Chondrocyte (in vitro differentiated cells): Measurements from ENCODE around the gene HMX2. TPM values are rescaled to one million over a fixed set of nuclear protein-coding genes. Genes with fewer than 3 reads are reported as not detected.

ENCODE experiments used
- DNase-seq: peaks from one replicate; pipeline ENCODE4 v3.0.0; 2021; ENCODE audit warnings: mixed read lengths, low spot score
- H3K27ac Mint-ChIP-seq: one replicate; pipeline ENCODE4 v1.8.0; 2021; ENCODE audit warnings: mild to moderate bottlenecking, moderate library complexity, mixed read lengths; ENCODE audit not compliant: unreplicated experiment
- H3K27me3 Mint-ChIP-seq: 2 replicates; pipeline ENCODE4 v1.8.0; 2021; ENCODE audit warnings: low read depth, mixed read lengths
- H3K36me3 Mint-ChIP-seq: 2 replicates; pipeline ENCODE4 v1.8.0; 2021; ENCODE audit warnings: low read depth, mixed read lengths
- H3K4me1 Mint-ChIP-seq: 2 replicates; pipeline ENCODE4 v1.8.0; 2021; ENCODE audit warnings: low read depth, mild to moderate bottlenecking, mixed read lengths
- H3K4me3 Mint-ChIP-seq: one replicate; pipeline ENCODE4 v1.8.0; 2021; ENCODE audit warnings: mild to moderate bottlenecking, moderate library complexity, mixed read lengths; ENCODE audit not compliant: unreplicated experiment
- H3K9me3 Mint-ChIP-seq: 2 replicates; pipeline ENCODE4 v1.8.0; 2021; ENCODE audit warnings: low read depth, mixed read lengths
- total RNA-seq: library from RNA; stranded (reverse); gene quantifications from 3 replicates; pipeline ENCODE4 v1.2.1, GENCODE V29; 2021
- TF ChIP-seq, protein P1 (sequence below): fragments of 200-600 bp; sonication (generic); IDR thresholded peaks from 2 replicates; pipeline ENCODE4 v1.5.0; 2021; ENCODE audit warnings: antibody characterized with exemption, mild to moderate bottlenecking, moderate library complexity

Gene HMX2
- total RNA-seq, 1 donor from 2014 or later, result not detected

DNA sequence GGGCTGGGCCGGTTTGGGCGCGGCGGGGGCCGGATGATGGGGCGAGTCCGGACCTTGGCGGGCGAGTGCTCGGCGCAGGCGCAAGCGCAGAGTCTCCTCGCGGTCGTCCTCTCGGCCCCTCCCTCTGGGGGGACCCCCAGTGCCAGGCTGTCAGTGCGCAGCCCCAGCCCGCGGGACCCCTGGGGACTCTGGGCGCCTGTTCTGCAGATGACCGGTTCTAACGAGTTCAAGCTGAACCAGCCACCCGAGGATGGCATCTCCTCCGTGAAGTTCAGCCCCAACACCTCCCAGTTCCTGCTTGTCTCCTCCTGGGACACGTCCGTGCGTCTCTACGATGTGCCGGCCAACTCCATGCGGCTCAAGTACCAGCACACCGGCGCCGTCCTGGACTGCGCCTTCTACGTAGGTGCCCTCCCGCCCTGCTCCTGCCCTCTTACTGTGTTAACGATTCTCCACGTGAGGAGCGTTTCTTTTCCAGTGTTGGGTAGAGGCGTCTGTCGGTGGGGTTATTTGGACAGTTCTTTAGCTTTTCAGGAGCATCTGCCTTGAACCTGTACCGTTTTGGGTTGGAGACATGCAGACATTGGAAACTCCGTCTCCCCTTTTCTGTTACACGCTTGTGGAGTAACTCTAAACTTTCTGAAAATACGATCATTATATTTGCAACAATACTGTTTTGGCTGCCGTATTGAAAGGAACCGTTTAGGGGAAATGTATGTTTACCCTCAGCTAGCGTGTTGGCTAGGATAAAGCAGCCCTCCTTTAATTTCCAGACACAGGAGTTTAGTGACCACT, 7.0 kb downstream of the HMX2 start:
- DNase-seq, result peak; percentile 90
- Mint-ChIP-seq H3K4me1 (peaks cover 48% of the 10 kb centered on the region), H3K36me3 (peaks cover 17% of the 10 kb centered on the region), H3K27ac (peak overlapping the region; percentile 99), H3K4me3 (peak overlapping the region; percentile 99), H3K27me3 (peaks cover 27% of the 10 kb centered on the region), H3K9me3 (no peaks in the 10 kb centered on the region)
- TF ChIP-seq, protein P1, sequence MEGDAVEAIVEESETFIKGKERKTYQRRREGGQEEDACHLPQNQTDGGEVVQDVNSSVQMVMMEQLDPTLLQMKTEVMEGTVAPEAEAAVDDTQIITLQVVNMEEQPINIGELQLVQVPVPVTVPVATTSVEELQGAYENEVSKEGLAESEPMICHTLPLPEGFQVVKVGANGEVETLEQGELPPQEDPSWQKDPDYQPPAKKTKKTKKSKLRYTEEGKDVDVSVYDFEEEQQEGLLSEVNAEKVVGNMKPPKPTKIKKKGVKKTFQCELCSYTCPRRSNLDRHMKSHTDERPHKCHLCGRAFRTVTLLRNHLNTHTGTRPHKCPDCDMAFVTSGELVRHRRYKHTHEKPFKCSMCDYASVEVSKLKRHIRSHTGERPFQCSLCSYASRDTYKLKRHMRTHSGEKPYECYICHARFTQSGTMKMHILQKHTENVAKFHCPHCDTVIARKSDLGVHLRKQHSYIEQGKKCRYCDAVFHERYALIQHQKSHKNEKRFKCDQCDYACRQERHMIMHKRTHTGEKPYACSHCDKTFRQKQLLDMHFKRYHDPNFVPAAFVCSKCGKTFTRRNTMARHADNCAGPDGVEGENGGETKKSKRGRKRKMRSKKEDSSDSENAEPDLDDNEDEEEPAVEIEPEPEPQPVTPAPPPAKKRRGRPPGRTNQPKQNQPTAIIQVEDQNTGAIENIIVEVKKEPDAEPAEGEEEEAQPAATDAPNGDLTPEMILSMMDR, result no peak

DNA sequence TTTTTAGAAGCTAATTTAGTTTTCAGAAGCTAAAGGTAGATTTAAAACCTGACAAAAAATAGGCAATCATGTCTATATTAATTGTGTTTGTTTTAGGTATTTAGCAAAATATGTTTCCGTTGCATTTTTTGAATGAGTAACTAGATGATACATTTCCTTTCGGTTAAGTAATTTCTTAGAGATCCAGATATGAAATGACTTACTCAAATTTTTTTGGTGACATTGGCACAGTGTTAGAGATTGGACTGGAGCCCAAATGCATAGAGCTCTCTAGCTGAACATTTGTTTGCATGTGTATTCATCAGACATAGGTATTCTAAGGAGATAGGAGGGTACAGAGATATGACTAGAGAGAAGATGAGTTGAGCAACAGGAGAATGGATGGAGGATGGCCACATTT, 8.1 kb downstream of the HMX2 start:
- TF ChIP-seq, protein P1, result no peak
- Mint-ChIP-seq H3K9me3 (no peaks in the 10 kb centered on the region), H3K36me3 (peaks cover 22% of the 10 kb centered on the region), H3K27ac (no peak overlapping the region), H3K4me3 (no peak overlapping the region), H3K4me1 (peaks cover 40% of the 10 kb centered on the region), H3K27me3 (peaks cover 16% of the 10 kb centered on the region)
- no peak for DNase-seq

DNA sequence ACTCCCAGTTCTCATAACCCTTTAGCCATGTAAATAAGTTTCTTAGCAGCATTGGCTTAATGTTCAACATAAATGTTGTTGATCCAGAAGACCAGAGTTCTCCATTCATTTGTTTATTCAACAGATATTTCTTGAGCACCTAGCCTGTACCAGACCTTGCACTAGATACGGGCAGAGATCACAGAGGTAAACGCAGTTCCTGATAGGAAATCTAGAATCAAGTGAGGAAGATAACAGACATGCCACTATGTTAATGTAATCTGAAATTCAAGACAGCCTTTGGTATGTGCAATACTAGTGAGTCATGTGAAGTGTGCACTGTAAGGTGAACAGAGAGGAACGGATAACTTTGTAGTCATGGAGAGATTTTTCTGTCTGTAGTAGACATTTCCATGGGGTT, 9.3 kb downstream of the HMX2 start:
- H3K36me3 Mint-ChIP-seq, result peaks cover 27% of the 10 kb centered on the region
- H3K4me1 Mint-ChIP-seq, result peaks cover 40% of the 10 kb centered on the region
- H3K27me3 Mint-ChIP-seq, result peaks cover 6% of the 10 kb centered on the region
- H3K4me3 Mint-ChIP-seq, result no peak overlapping the region
- TF ChIP-seq, protein P1, result no peak
- no peak overlapping the region for H3K27ac Mint-ChIP-seq
- no peaks in the 10 kb centered on the region for H3K9me3 Mint-ChIP-seq
- no peak for DNase-seq

DNA sequence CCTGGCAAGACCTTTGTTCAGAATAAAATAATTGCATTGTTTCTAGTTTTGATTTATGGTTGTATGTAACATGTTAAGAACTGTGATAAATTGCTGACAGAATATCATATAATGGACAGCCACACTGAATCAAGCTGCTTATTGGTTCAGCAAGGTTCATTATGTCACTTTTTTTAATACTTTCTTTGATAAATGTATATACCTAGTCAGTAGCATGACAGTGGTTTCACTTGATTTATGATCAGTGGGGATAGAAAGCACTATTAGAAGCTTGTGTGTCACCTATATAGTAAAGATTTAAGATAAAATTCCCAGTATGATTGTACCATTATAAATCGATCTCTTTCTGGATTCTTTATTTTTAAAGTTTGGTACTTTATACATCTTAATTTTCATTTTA, 10.7 kb downstream of the HMX2 start:
- DNase-seq, result no peak
- no peaks in the 10 kb centered on the region for H3K27me3 Mint-ChIP-seq
- H3K4me1 Mint-ChIP-seq, result peaks cover 39% of the 10 kb centered on the region
- peaks cover 32% of the 10 kb centered on the region for H3K36me3 Mint-ChIP-seq
- TF ChIP-seq, protein P1, result no peak
- H3K4me3 Mint-ChIP-seq, result no peak overlapping the region
- no peaks in the 10 kb centered on the region for H3K9me3 Mint-ChIP-seq
- no peak overlapping the region for H3K27ac Mint-ChIP-seq

DNA sequence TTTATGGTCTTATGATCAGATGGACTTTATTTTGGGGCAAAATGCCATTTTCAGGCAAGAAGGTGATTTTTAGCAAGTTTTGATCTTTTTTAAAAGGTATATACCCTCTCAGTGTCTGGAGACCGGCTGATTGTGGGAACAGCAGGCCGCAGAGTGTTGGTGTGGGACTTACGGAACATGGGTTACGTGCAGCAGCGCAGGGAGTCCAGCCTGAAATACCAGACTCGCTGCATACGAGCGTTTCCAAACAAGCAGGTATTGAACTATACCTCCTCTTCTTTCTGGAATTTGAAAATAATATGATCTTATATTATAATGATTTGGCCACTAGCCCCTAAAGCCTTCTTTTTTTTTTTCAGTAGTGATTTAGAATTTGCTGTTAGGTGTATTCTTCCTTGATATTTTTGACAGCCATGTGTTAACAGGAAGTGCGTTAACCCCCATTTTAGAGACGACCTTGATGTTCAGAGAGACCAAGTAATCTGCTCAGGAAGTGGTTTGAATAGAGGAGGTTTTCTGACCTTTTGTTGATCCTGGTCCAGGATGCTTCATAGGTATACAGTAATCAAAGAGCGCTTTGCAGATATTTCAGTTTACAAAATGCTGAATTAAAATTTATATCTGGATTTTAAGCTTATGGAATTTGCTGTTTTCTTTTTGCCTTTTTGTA, 12.5 kb downstream of the HMX2 start:
- DNase-seq, result no peak
- H3K4me3 Mint-ChIP-seq, result no peak overlapping the region
- peaks cover 33% of the 10 kb centered on the region for H3K4me1 Mint-ChIP-seq
- peaks cover 34% of the 10 kb centered on the region for H3K36me3 Mint-ChIP-seq
- H3K9me3 Mint-ChIP-seq, result no peaks in the 10 kb centered on the region
- TF ChIP-seq, protein P1, result no peak
- no peak overlapping the region for H3K27ac Mint-ChIP-seq
- H3K27me3 Mint-ChIP-seq, result no peaks in the 10 kb centered on the region
